ENCODE measurements around the gene FAM229A. TPM values are rescaled to one million over a fixed set of nuclear protein-coding genes. Genes with fewer than 3 reads are reported as not detected.

Gene FAM229A
- total RNA-seq, 2 experiments from 2014 or later = 3.6 to 4.2 TPM

- Mint-ChIP-seq H3K4me1 (ENCODE audit: low read depth) (peaks cover 48% of the 10 kb centered on the region), H3K27ac (no peak overlapping the region), H3K9me3 (no peaks in the 10 kb centered on the region), H3K27me3 (no peaks in the 10 kb centered on the region), H3K36me3 (no peaks in the 10 kb centered on the region), H3K4me3 (no peak overlapping the region)
- intact Hi-C loops (cut with micrococcal nuclease) = no loop called here
- CTCF ChIA-PET = interaction anchor here (0.7 to 1.4 kb wide), 2 partner anchors 13 to 127 kb away, joined by 3 read pairs; no protein-coding TSS in a partner anchor
- POLR2A ChIA-PET = no interaction called here
- DNase-seq = no peak
Observed at GRCh38 chr1:32341971-32342370, 20.3 kb downstream of the FAM229A start.

- H3K27me3 Mint-ChIP-seq = no peaks in the 10 kb centered on the region
- no peak overlapping the region for H3K4me3 Mint-ChIP-seq
- no peak for DNase-seq
- peaks cover 48% of the 10 kb centered on the region for H3K4me1 Mint-ChIP-seq (ENCODE audit: low read depth)
- intact Hi-C loops (cut with micrococcal nuclease) = no loop called here
- no peak overlapping the region for H3K27ac Mint-ChIP-seq
- ChIA-PET POLR2A (no interaction called here), CTCF (interaction anchor here (0.7 kb wide), 1 partner anchor 126 kb away, joined by 3 read pairs; no protein-coding TSS in a partner anchor)
- H3K36me3 Mint-ChIP-seq = no peaks in the 10 kb centered on the region
- H3K9me3 Mint-ChIP-seq = no peaks in the 10 kb centered on the region
Observed at GRCh38 chr1:32341186-32341757, 21.0 kb downstream of the FAM229A start.

- Mint-ChIP-seq H3K36me3 (no peaks in the 10 kb centered on the region), H3K27ac (no peak overlapping the region), H3K27me3 (no peaks in the 10 kb centered on the region), H3K4me3 (no peak overlapping the region), H3K4me1 (ENCODE audit: low read depth) (peaks cover 39% of the 10 kb centered on the region), H3K9me3 (no peaks in the 10 kb centered on the region)
- CTCF ChIA-PET = no interaction called here
- POLR2A ChIA-PET = interaction anchor here (1.0 kb wide), 1 partner anchor 11 kb away, joined by 3 read pairs; no protein-coding TSS in a partner anchor
- DNase-seq = peak; percentile 75
- intact Hi-C loops (cut with micrococcal nuclease) = loop anchor here (1.0 to 5.0 kb wide), 6 partner anchors 12 to 402 kb away; partner anchors contain the start of genes BSDC1, HDAC1, PTP4A2 and RBBP4
Observed at GRCh38 chr1:32339363-32339978, 22.8 kb downstream of the FAM229A start.

- Mint-ChIP-seq H3K36me3 (no peaks in the 10 kb centered on the region), H3K4me3 (no peak overlapping the region), H3K4me1 (ENCODE audit: low read depth) (peaks cover 45% of the 10 kb centered on the region), H3K27ac (peak overlapping the region; percentile 10), H3K9me3 (no peaks in the 10 kb centered on the region), H3K27me3 (no peaks in the 10 kb centered on the region)
- ChIA-PET POLR2A (no interaction called here), CTCF (no interaction called here)
- no peak for DNase-seq
- intact Hi-C loops (cut with micrococcal nuclease) = loop anchor here (1.0 to 5.0 kb wide), 6 partner anchors 13 to 401 kb away; partner anchors contain the start of genes BSDC1, HDAC1, PTP4A2 and RBBP4
Observed at GRCh38 chr1:32338637-32339145, 23.6 kb downstream of the FAM229A start.

- ChIA-PET POLR2A (interaction anchor here (1.4 kb wide), 1 partner anchor 20 kb away, joined by 3 read pairs; no protein-coding TSS in a partner anchor), CTCF (interaction anchor here (0.6 to 1.3 kb wide), 3 partner anchors 9 to 90 kb away, joined by 3 read pairs; no protein-coding TSS in a partner anchor)
- DNase-seq = peak; percentile 56
- no peak overlapping the region for H3K4me3 Mint-ChIP-seq
- H3K4me1 Mint-ChIP-seq (ENCODE audit: low read depth) = peaks cover 49% of the 10 kb centered on the region
- no peaks in the 10 kb centered on the region for H3K27me3 Mint-ChIP-seq
- no peaks in the 10 kb centered on the region for H3K36me3 Mint-ChIP-seq
- intact Hi-C loops (cut with micrococcal nuclease) = loop anchor here (2.0 to 5.0 kb wide), 6 partner anchors 46 to 401 kb away; partner anchors contain the start of genes BSDC1, HDAC1, LCK and PTP4A2
- no peaks in the 10 kb centered on the region for H3K9me3 Mint-ChIP-seq
- no peak overlapping the region for H3K27ac Mint-ChIP-seq
Observed at GRCh38 chr1:32337855-32338636, 24.2 kb downstream of the FAM229A start.

GRCh38 chr1:32336963-32337675 is 25.2 kb downstream of the FAM229A start:
- Mint-ChIP-seq H3K4me1 (ENCODE audit: low read depth) (peaks cover 45% of the 10 kb centered on the region), H3K27me3 (no peaks in the 10 kb centered on the region), H3K36me3 (no peaks in the 10 kb centered on the region), H3K4me3 (no peak overlapping the region), H3K9me3 (no peaks in the 10 kb centered on the region), H3K27ac (no peak overlapping the region)
- intact Hi-C loops (cut with micrococcal nuclease) = loop anchor here (2.0 to 5.0 kb wide), 5 partner anchors 45 to 400 kb away; partner anchors contain the start of genes HDAC1, LCK, PTP4A2 and RBBP4
- ChIA-PET POLR2A (interaction anchor here (0.7 to 2.4 kb wide), 9 partner anchors 14 to 136 kb away, joined by 3 to 12 read pairs (median 6); partner anchors contain the start of genes BSDC1 and CCDC28B), CTCF (interaction anchor here (0.5 to 3.0 kb wide), 10 partner anchors 10 to 89 kb away, joined by 3 to 14 read pairs (median 4); partner anchors contain the start of gene BSDC1)
- peak; percentile 80 for DNase-seq

GRCh38 chr1:32336591-32336932 is 25.7 kb downstream of the FAM229A start:
- Mint-ChIP-seq H3K4me3 (no peak overlapping the region), H3K36me3 (peaks cover 5% of the 10 kb centered on the region), H3K9me3 (no peaks in the 10 kb centered on the region), H3K27me3 (no peaks in the 10 kb centered on the region), H3K4me1 (ENCODE audit: low read depth) (peaks cover 48% of the 10 kb centered on the region), H3K27ac (no peak overlapping the region)
- POLR2A ChIA-PET = interaction anchor here (0.6 to 2.4 kb wide), 19 partner anchors 11 to 156 kb away, joined by 3 to 12 read pairs (median 4); partner anchors contain the start of genes BSDC1, CCDC28B, EIF3I and HDAC1
- no peak for DNase-seq
- CTCF ChIA-PET = interaction anchor here (0.8 to 3.0 kb wide), 12 partner anchors 11 to 131 kb away, joined by 3 to 14 read pairs (median 4); partner anchors contain the start of genes BSDC1 and IQCC
- intact Hi-C loops (cut with micrococcal nuclease) = loop anchor here (2.0 to 5.0 kb wide), 5 partner anchors 44 to 399 kb away; partner anchors contain the start of genes HDAC1, LCK, PTP4A2 and RBBP4

GRCh38 chr1:32335790-32336590 is 26.3 kb downstream of the FAM229A start, which contains the start of gene MARCKSL1:
MARCKSL1 (minus strand) TSS chr1:32336233; CDS start chr1:32336033, 200 bp downstream.
- Mint-ChIP-seq H3K27ac (peak within 1 kb of the TSS; percentile 43), H3K4me1 (ENCODE audit: low read depth) (peaks cover 48% of the 10 kb centered on the region)
- POLR2A ChIA-PET = interaction anchor here (0.6 to 2.4 kb wide), 24 partner anchors 11 to 156 kb away, joined by 3 to 12 read pairs (median 4); partner anchors contain the start of genes BSDC1, CCDC28B, EIF3I and FAM229A

GRCh38 chr1:32335535-32335789 is 26.8 kb downstream of the FAM229A start:
- H3K4me3 Mint-ChIP-seq = peak overlapping the region; percentile 21
- no peaks in the 10 kb centered on the region for H3K9me3 Mint-ChIP-seq
- ChIA-PET POLR2A (interaction anchor here (0.6 to 2.4 kb wide), 19 partner anchors 12 to 155 kb away, joined by 3 to 12 read pairs (median 5); partner anchors contain the start of genes BSDC1, CCDC28B, FAM229A and HDAC1), CTCF (interaction anchor here (1.0 to 3.0 kb wide), 7 partner anchors 12 to 78 kb away, joined by 3 to 14 read pairs (median 6); partner anchors contain the start of gene BSDC1)
- peaks cover 48% of the 10 kb centered on the region for H3K4me1 Mint-ChIP-seq (ENCODE audit: low read depth)
- intact Hi-C loops (cut with micrococcal nuclease) = loop anchor here (2.0 to 5.0 kb wide), 5 partner anchors 37 to 398 kb away; partner anchors contain the start of genes HDAC1, PTP4A2, RBBP4 and ZBTB8OS
- no peak for DNase-seq
- H3K36me3 Mint-ChIP-seq = peaks cover 8% of the 10 kb centered on the region
- no peak overlapping the region for H3K27ac Mint-ChIP-seq
- H3K27me3 Mint-ChIP-seq = no peaks in the 10 kb centered on the region

More at GRCh38 chr1:32335790-32336590, 26.3 kb downstream of the FAM229A start, which contains the start of gene MARCKSL1:
- intact Hi-C loops (cut with micrococcal nuclease) = loop anchor here (2.0 to 5.0 kb wide), 6 partner anchors 37 to 399 kb away; partner anchors contain the start of genes HDAC1, LCK, PTP4A2 and RBBP4
- CTCF ChIA-PET = interaction anchor here (0.8 to 3.0 kb wide), 11 partner anchors 12 to 130 kb away, joined by 3 to 14 read pairs (median 5); partner anchors contain the start of genes BSDC1 and IQCC
- peak; percentile 81 for DNase-seq
- Mint-ChIP-seq H3K4me3 (peak within 1 kb of the TSS; percentile 77), H3K36me3 (peaks cover 8% of the 10 kb centered on the region), H3K9me3 (no peaks in the 10 kb centered on the region), H3K27me3 (no peaks in the 10 kb centered on the region)
